HEK293T (cell line): ENCODE results near the gene NPAS3.

ENCODE experiments used
- HDGF ChIP-seq: fragments of 450-650 bp; IDR thresholded peaks from 2 replicates; pipeline ENCODE4 v1.6.1; 2017; ENCODE audit warnings: antibody characterized with exemption, borderline replicate concordance
- L3MBTL2 ChIP-seq: fragments of 450-650 bp; conservative IDR thresholded peaks from 2 replicates; pipeline ENCODE4 v1.6.1; 2016; ENCODE audit warnings: mild to moderate bottlenecking
- LEF1 ChIP-seq: fragments of 450-650 bp; IDR thresholded peaks from 2 replicates; pipeline ENCODE4 v1.6.1; 2017; ENCODE audit warnings: mild to moderate bottlenecking, borderline replicate concordance
- PKNOX1 ChIP-seq: fragments of 450-650 bp; IDR thresholded peaks from 2 replicates; pipeline ENCODE4 v1.6.1; 2016

DNA sequence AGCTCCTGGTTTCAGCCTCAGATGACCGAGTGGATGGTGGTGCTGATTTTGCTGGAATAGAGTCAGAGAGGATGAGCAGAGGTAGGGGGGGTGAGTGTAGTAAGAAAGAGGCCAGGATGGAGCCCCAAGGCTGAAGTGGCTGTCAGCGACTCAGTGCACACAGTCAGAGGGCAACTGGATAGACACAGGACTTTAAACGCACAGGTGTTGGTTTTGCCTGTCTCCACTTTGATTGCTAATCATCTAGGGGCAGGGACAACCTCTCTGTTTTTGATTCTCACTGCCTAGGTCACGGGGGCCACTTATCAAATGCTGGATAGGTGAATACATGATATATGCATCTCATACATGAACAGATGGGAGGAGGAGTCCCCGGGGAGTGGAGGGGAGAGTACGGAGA lies 912.7 kb downstream of the NPAS3 start:
- TF ChIP-seq LEF1 (no peak), PKNOX1 (no peak), L3MBTL2 (no peak), HDGF (no peak)
